ENCODE results near the gene SLC35F2. TPM values are rescaled to one million over a fixed set of nuclear protein-coding genes. Genes with fewer than 3 reads are reported as not detected.

SLC35F2 gene
- polyA plus RNA-seq, 1 donor, result 4.1 TPM

Other genes starting within 250 kb of the SLC35F2 start
- gene SLN, start 146.7 kb downstream of the SLC35F2 start, polyA plus RNA-seq (ENCODE audit: insufficient read length), result 2,452 TPM
- 0.44 TPM for gene RAB39A, start 69.7 kb upstream of the SLC35F2 start, polyA plus RNA-seq (ENCODE audit: insufficient read length)
- gene CUL5, start 150.1 kb upstream of the SLC35F2 start, polyA plus RNA-seq (ENCODE audit: insufficient read length), result 32.9 TPM